ENCODE results near the gene GFRA4. TPM values are rescaled to one million over a fixed set of nuclear protein-coding genes. Genes with fewer than 3 reads are reported as not detected.

Gene GFRA4, protein sequence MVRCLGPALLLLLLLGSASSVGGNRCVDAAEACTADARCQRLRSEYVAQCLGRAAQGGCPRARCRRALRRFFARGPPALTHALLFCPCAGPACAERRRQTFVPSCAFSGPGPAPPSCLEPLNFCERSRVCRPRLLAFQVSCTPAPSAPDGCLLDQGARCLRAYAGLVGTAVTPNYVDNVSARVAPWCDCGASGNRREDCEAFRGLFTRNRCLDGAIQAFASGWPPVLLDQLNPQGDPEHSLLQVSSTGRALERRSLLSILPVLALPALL
- total RNA-seq (ENCODE audit: low replicate concordance), result not detected in 2 replicates

DNA sequence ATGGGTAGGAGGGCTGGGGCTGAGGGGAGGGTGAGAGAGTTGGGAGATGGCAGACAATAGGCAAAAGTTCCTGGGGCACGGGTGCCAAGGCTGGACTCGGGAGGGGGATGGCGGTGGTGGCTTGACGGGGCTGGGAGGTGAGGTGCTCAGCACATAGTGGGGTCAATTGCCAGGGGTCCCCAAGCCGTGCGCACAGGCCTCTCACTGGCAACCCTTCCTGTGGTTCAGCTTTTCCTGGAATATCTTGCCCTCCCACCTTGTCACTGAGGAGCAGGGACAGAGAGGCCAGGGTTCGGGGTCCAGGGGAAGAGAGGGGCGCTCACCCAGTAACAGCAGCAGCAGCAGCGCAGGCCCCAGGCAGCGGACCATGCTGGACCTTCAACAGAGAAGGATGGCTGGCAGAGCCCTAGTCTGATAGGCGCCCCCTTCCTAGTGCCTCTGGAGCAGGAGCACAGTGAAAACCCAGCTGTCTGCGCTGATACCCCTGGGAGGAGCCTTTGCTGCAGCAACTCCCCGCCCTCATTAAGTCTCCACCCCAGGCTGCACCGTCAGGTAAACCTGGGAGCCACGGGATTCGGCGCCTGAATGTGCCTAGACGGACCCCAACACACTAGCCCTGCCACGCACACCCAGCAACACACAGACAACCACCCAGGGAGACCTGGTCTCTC is at the start of gene GFRA4:
GFRA4 (minus strand) TSS at position 369 of the 671 bp plus-strand sequence; CDS start at position 369, 0 bp downstream.
- no peak for DNase-seq (ENCODE audit: low read depth)
- no peak within 1 kb of the TSS for H3K4me3 ChIP-seq (ENCODE audit: low read depth, low read length)
- TF ChIP-seq, protein P1, sequence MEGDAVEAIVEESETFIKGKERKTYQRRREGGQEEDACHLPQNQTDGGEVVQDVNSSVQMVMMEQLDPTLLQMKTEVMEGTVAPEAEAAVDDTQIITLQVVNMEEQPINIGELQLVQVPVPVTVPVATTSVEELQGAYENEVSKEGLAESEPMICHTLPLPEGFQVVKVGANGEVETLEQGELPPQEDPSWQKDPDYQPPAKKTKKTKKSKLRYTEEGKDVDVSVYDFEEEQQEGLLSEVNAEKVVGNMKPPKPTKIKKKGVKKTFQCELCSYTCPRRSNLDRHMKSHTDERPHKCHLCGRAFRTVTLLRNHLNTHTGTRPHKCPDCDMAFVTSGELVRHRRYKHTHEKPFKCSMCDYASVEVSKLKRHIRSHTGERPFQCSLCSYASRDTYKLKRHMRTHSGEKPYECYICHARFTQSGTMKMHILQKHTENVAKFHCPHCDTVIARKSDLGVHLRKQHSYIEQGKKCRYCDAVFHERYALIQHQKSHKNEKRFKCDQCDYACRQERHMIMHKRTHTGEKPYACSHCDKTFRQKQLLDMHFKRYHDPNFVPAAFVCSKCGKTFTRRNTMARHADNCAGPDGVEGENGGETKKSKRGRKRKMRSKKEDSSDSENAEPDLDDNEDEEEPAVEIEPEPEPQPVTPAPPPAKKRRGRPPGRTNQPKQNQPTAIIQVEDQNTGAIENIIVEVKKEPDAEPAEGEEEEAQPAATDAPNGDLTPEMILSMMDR (IDR thresholded peaks at IDR 0.05; ENCODE audit: insufficient read depth, low read length), result no peak

DNA sequence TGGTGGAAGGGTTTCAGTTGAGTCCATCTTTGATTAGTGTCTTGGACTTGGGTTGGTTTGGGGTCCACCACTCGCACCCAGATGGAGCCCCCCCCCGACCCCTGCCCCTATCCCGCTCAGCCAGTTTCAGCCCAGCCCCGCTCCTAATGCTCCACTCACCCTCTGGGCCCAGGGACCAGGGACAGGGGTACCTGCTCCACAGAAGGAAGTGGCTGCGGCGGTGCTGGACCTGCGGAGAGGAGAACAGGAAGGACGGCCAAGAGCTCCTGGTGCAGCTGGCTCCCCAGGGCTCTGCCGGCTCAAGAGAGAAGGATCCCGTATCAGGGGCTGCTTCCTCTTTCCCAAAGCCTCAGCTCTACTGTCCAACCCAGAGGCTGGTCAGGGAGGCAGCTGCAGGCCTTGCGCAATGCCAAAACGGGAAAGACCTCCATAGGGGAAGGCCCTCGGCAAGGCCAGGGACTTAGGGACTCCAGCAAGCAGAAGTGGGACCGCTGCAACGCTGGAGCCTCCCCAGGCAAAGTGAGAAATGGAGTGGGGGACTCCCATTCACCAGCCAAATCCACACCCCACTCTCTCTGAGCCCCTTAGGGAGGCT is 49.2 kb upstream of the GFRA4 start, which contains the start of gene SIGLEC1:
SIGLEC1 (minus strand) TSS at position 322 of the 595 bp plus-strand sequence. CDS start 5,472 bp downstream, outside the sequence.
- TF ChIP-seq, protein P1 (IDR thresholded peaks at IDR 0.05; ENCODE audit: insufficient read depth, low read length), result no peak
- no peak within 1 kb of the TSS for H3K4me3 ChIP-seq (ENCODE audit: low read depth, low read length)
- DNase-seq (ENCODE audit: low read depth), result no peak

DNA sequence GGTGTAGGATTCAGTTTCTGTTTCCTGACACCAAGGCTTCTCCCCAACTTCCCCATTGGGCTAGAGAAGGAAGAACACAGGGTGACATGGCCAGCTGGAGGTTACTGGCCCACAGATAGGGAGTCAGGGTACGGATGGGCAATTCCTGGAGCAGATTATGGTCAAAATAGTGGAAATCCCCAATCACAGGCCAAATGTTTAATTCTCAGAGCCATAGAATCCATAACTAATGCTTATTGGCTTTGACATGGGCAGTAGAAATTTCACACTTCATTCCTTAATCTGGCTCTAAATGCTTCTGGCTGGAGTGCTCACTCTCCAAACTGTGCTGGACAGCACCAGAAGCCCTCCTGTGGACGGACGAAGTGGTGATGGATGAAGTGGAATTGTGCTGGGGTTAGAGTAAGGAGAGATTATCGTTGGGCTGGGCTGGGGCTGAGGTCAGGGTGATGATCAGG is 48.3 kb upstream of the GFRA4 start:
- no peak for DNase-seq (ENCODE audit: low read depth)
- no peak overlapping the region for H3K4me3 ChIP-seq (ENCODE audit: low read depth, low read length)
- TF ChIP-seq, protein P1 (IDR thresholded peaks at IDR 0.05; ENCODE audit: insufficient read depth, low read length), result no peak

DNA sequence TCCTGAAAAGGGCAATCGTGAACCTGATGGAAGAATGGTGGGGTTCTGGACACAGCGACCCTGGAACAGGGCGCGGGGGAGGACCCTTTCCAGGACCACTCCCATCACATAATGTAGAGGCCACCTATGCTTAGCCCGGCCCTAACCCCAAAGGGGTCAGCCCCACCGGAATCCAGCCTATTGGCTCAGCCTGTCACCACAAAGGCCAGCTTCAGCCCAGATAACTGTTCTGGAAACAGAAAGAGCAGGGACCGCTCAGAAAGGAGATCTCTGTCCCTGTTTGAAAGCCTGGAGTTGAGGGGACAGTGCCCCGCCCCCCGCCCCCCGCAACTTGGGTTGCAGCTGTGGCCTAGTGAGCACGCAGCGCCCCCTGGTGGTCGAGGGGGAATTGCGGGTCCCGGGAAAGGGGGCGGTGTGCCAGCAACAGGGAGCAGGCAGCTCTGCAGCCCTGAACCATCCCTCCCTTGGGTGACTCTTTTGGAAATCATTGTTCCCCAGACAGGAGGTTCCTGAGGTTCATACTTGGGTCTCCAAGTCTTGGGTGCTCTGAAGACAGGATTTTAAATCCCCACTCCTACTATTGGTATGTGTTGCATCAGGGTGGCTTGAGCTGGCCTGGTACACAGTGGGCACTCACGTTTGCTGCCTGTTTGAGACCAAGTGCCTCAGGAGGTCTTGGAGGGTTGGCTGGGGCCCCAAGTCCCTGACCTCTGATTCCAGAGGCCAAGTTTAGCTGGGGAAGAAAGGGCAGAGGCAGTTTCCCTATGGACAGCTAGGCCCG is 47.7 kb upstream of the GFRA4 start:
- H3K4me3 ChIP-seq (ENCODE audit: low read depth, low read length), result no peak overlapping the region
- peak; percentile 56 for DNase-seq (ENCODE audit: low read depth)
- TF ChIP-seq, protein P1 (IDR thresholded peaks at IDR 0.05; ENCODE audit: insufficient read depth, low read length), result peak; percentile 87

DNA sequence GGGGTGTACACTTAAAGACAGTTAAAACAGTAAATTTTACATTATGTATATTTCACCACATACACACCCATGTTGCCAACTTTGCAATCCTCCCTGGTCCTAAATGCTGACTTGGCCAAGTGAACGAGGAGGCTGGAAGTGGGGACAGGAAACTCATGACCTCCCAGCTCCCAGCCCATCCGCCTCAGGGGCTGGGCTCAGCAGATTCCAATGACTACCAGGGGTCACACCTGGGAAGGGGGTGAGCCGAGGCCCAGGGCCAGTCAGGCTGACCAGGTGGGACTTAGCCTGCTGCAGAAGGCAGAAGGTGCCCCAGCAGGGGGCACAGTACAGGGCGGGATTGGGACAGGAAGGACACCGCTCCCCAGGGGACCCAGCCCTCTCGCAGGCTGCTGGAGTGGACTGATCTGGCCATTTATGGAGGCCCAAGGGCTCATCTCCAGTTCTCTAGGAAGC is 46.8 kb upstream of the GFRA4 start:
- DNase-seq (ENCODE audit: low read depth), result no peak
- H3K4me3 ChIP-seq (ENCODE audit: low read depth, low read length), result no peak overlapping the region
- TF ChIP-seq, protein P1 (IDR thresholded peaks at IDR 0.05; ENCODE audit: insufficient read depth, low read length), result no peak

DNA sequence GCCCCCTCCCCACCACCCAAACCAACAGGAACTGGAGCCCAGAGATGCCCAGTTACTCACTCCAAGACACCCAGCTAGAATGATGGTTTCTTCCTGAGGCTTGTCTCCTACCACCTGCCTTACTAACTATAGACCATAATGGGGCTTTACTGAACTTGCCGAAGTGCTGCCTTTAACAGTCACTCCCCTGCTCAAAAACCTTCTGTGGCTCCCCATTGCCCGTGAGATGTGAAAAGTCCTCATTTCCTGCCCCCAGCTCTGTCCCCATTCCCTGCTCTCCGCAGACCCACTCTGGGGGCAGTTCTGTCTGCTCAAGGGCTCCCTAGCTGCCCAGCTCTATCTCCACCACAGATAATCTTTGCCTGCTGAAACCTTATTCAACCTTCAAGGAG is 44.3 kb upstream of the GFRA4 start:
- no peak for DNase-seq (ENCODE audit: low read depth)
- no peak overlapping the region for H3K4me3 ChIP-seq (ENCODE audit: low read depth, low read length)
- TF ChIP-seq, protein P1 (IDR thresholded peaks at IDR 0.05; ENCODE audit: insufficient read depth, low read length), result no peak
